ENCODE measurements around the gene GDNF.

The GDNF gene

DNA sequence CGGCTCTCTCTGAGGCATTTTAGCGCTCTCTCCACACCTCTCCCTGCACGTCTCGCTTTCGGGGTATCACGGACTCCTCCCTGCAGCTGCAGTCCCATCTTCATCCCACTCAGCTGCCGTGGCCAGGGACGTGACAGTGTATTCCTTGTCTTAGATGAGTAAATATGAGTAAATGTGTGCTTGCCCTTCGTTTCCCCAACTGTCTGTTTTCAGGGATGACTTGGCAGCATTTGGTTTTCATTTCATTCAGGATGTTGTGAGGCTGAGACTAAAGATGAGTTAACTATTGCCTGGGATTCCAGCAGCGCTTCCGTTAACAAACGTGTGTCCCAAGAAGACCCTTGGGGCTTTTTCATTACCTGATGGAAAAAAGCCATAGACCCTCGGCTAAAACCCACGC, 29.5 kb downstream of the GDNF start:
- no peak overlapping the region for H3K4me3 ChIP-seq (ENCODE audit: low read depth, low read length)
- TF ChIP-seq, protein P1, sequence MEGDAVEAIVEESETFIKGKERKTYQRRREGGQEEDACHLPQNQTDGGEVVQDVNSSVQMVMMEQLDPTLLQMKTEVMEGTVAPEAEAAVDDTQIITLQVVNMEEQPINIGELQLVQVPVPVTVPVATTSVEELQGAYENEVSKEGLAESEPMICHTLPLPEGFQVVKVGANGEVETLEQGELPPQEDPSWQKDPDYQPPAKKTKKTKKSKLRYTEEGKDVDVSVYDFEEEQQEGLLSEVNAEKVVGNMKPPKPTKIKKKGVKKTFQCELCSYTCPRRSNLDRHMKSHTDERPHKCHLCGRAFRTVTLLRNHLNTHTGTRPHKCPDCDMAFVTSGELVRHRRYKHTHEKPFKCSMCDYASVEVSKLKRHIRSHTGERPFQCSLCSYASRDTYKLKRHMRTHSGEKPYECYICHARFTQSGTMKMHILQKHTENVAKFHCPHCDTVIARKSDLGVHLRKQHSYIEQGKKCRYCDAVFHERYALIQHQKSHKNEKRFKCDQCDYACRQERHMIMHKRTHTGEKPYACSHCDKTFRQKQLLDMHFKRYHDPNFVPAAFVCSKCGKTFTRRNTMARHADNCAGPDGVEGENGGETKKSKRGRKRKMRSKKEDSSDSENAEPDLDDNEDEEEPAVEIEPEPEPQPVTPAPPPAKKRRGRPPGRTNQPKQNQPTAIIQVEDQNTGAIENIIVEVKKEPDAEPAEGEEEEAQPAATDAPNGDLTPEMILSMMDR (IDR thresholded peaks at IDR 0.05; ENCODE audit: control insufficient read depth, extremely low read depth, insufficient read depth), result no peak
- DNase-seq (ENCODE audit: low read depth), result no peak

DNA sequence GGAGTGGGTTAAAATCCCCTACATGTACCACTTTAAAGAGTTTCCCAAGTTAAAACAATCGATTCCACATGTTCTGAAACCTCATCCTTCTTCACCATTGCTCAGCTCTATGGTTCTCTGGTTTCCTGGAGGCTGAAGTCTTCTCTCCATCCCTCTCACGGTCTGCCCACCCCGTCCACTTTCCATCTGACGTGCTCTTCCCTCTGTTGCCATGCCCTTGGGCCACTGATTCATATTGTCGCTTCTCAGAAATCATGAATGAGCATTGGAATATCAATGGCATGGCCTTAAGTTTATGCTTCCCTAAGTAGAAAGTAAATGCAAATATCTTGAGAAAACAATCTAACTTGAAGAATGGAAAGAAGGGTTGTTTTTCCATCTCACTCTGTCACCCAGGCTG, 30.9 kb downstream of the GDNF start:
- DNase-seq (ENCODE audit: low read depth), result no peak
- TF ChIP-seq, protein P1 (IDR thresholded peaks at IDR 0.05; ENCODE audit: control insufficient read depth, extremely low read depth, insufficient read depth), result no peak
- H3K4me3 ChIP-seq (ENCODE audit: low read depth, low read length), result no peak overlapping the region

DNA sequence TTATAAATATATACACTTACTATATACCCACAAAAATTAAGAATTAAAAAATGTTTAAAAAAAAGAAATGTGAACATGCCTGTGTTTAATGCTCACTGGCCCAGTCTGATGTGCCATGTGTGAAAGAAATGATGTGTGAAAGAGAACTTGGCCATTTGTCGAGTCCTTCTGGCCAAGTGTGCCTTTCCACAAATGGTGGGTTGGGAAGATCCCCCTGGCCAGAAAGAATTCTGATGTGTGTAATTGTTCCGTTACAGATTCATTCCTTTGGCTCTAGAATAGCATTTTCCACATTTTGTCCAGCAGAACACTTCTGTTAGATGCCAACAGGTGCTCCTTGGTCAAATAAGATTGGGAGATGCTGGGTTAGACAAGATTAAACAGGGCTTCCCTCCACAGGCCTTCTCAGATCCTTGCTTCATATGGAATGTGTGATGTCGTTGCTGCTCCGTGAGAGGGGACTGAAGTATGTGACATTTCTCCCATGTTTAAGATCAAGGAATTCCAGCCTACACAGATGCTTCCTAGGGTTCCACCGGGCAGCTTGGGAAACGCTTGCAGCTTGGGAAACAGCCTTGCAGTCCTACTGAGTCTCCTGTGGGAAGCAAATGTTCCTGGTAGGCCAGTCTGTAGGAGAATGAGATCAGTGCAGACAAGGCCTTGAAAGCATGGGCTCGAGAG, 32.1 kb downstream of the GDNF start:
- no peak for DNase-seq (ENCODE audit: low read depth)
- H3K4me3 ChIP-seq (ENCODE audit: low read depth, low read length), result no peak overlapping the region
- TF ChIP-seq, protein P1 (IDR thresholded peaks at IDR 0.05; ENCODE audit: control insufficient read depth, extremely low read depth, insufficient read depth), result no peak

DNA sequence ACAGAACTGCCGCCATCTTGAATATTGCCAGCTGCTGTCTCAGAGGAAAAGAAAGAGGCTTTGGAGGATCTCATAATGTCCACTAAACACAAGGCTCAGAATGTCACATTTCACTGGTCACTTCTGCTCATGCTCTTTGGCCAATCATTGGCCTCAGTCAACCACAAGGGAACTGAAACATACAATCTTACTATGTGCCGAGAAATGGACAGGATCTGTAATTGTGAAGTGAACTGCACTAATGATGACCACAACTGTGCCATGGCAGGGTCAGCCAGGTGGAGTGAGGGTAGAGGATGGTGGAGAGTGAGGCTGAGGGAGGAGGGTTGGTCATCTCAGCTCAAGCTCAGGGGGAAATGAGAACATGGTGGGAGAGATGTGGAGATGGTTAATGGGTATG, 32.8 kb downstream of the GDNF start:
- H3K4me3 ChIP-seq (ENCODE audit: low read depth, low read length), result no peak overlapping the region
- no peak for DNase-seq (ENCODE audit: low read depth)
- TF ChIP-seq, protein P1 (IDR thresholded peaks at IDR 0.05; ENCODE audit: control insufficient read depth, extremely low read depth, insufficient read depth), result no peak

DNA sequence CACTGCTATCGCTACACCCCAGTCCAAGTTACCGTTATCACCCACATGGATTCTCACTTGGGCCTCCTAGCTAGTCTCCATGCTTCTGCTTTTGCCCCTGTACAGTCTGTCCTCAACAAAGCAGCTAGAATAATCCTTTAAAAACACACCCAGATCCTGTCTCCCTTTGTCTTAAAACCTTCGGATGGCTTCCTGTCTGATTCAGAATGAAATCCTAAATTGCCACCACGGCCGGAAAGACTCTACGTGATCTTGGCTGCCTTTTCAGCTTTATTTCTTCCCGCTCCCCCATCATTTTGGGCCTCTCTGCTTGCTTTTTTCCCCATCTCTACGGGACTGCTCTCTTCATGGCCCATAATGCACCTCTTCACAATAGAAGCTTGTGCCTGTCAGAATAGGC, 33.4 kb downstream of the GDNF start:
- TF ChIP-seq, protein P1 (IDR thresholded peaks at IDR 0.05; ENCODE audit: control insufficient read depth, extremely low read depth, insufficient read depth), result no peak
- no peak for DNase-seq (ENCODE audit: low read depth)
- no peak overlapping the region for H3K4me3 ChIP-seq (ENCODE audit: low read depth, low read length)

DNA sequence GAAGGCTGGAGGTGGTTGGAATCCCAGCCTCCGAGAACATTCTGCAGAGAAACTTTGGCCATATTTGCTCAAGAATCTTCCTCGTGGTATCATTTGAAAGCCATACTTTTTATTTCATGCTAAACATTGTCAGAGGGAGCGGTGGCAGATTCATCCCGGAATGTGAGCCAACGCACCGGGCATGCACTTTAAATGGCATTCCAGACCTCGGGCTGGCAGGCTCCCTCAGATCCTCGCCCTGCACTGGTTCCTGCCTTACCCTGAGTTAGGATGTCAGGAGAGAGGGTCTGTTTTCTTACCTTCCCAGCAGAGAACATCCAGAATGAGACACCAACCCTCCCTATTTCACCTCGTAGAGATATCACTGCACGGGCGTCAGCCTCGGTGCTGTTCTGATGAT, 33.8 kb downstream of the GDNF start:
- TF ChIP-seq, protein P1 (IDR thresholded peaks at IDR 0.05; ENCODE audit: control insufficient read depth, extremely low read depth, insufficient read depth), result no peak
- DNase-seq (ENCODE audit: low read depth), result no peak
- H3K4me3 ChIP-seq (ENCODE audit: low read depth, low read length), result no peak overlapping the region

DNA sequence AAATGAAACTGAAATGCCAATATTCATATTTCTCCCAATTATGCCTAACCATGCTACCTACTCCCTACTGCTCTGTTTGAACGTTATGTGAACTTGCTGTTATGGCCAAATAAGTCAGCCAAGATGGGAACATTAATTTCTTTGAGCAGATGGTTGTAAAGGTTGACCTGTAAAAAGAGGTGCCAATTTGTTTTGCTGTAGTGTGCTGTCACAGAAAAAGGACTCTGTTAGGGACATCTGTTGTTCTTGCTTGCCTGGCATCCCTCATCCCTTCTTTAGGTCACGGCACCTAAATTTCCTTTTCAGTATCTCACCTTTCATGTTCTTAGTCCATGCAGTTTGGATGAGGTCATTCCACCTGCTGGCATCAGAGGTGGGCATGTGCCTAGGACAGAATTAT, 35.4 kb downstream of the GDNF start:
- no peak overlapping the region for H3K4me3 ChIP-seq (ENCODE audit: low read depth, low read length)
- TF ChIP-seq, protein P1 (IDR thresholded peaks at IDR 0.05; ENCODE audit: control insufficient read depth, extremely low read depth, insufficient read depth), result no peak
- DNase-seq (ENCODE audit: low read depth), result no peak

All from LNCaP clone FGC (cell line).